ENCODE measurements around the gene RPH3AL.

The RPH3AL gene

DNA sequence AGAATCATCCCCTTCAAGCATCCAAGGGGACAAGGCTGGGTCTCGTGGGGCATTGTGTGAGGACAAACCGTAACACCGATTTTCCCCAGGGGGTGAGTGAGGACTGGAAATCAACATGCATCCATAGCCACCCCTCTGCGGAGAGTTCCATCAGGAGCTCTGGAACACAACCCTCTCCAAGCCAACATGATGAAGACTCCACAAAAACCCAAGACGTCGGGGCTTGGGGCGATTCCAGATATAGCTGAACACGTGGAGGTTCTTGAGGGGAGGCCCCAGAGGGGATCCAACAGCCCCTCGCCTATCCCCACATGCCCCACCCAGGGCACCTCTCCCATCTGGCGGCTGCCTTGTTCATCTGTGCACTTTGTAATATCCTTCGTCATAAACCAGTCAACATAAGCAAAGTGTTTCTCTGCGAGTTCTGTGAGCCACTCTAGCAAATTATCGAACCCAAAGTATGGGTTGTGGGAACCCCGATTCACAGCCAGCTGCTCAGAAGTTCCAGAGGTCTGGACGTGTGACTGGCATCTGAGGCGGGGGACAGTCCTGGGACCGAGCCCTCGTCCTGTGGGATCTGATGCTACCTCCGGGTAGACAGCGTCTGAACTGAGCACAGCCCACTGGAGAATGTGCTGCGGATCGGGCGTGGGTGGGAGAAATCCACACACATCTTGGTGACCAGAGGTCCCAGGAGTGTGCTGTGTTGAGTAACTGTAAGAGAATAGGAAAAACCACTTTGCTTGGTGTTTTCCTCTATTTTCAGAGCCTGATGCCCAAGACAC lies 55.5 kb downstream of the RPH3AL start:
- no peak for DNase-seq

DNA sequence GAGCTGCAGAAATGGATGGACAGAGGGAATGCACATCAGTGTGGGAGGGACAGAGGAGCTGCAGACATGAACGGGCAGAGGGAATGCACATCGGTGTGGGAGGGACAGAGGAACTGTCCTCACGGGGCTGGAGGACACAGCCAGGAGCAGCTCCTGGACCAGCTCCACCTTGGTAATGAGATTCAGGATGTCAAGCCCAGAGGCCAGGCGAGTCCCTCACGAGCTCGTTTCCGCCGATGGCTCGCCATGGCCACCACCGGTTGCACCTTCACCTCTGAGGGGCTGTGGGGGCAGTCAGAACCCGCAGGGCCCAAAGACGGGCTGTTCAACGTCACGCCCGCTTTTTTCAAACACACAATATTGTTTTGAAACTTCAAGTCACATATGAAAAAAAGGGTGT lies 56.2 kb downstream of the RPH3AL start:
- no peak for DNase-seq

DNA sequence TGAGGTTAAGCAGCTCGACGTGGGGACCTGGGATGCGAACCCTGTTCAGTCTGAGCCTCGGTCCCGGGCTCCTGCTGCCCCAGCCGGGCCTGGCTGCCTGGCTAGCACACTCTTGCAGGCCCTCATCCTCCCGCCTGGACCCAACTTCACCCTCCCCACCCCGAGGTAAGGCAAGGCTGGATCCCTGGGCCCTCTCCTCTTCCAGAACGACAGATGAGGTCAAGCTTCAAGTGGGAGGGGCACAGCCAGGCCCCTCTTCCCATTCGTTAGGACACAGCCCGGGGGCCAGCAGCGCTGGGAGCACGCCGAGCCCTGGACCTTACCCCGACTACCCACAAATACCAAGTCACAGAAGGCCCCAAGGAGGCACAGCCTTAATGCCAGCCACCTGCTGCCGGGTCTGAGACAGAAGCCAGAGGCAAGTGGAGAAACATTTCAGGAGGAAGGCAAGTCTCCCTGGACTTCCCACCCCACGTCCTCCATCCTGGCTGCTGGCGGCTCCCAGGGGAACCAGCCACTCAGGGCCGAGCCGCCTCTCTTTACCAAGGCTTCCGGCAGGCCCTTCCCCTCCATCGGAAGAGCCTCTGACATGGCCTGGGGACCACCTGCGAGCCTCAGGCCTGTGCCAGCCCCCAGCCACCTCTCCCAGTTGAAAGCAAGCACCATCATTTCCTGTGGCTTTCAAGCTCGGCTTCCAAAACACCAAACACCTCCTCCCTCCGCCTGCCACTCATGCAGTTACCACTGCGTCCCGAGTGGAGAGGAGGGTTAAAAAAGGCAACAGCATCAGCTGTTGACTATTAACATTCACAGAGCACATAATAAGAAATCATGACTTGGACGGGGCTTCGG lies 59.9 kb downstream of the RPH3AL start:
- no peak for DNase-seq

DNA sequence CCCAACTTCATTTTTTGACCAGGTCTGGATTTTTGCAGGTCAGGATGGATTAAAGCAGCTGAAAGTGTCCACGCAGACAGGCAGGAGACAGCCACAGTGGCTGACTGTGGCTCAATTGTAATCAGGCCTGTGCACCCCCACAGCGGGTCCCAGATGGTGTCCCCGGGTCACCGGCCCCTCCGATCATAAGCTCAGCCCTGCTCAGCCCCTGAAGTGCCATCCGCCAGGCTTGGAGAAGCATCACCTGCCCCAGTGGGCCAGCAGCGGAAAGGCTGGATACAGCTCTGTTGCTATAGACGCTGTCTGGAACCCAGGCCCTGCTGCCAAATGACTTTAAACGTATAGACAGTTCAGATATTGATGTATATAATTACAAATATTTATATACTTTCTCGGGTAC lies 60.6 kb downstream of the RPH3AL start:
- DNase-seq: no peak

DNA sequence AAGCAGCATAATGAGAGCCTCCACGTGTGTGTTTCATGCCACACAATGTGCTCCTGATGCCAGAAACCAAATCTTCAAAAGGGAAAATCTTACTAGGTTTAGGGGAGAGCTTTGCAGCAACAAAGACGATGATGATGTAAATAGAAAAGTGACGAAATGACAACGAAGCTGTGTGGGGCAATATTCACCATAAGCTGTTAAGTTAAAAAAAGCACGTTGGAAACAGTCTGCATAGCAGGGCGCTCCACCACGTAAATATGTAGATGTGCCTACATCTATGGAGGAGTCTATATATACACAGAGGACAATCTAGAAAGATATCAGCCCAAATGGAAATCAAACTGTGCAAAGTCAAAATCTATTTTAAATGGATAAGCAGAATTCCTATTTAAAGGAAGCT lies 61.0 kb downstream of the RPH3AL start:
- DNase-seq: no peak

DNA sequence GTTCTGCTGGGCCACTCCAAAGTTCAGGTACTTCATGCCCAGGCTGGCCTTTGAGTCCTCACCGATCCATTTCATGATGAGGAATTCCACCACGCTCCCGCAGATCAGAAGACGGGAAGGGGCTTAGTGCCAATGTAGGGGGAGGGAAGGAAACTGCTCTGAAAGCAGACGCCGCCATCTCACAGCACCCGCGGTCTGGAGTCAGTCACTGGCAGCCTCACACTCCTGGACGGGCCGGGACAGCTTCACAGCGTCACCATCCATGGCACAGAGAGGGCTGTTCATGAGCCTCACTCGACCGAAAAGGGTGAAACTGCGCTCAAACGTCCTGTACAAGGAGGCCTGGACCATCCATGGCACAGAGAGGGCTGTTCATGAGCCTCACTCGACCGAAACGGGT lies 62.0 kb downstream of the RPH3AL start:
- no peak for DNase-seq

DNA sequence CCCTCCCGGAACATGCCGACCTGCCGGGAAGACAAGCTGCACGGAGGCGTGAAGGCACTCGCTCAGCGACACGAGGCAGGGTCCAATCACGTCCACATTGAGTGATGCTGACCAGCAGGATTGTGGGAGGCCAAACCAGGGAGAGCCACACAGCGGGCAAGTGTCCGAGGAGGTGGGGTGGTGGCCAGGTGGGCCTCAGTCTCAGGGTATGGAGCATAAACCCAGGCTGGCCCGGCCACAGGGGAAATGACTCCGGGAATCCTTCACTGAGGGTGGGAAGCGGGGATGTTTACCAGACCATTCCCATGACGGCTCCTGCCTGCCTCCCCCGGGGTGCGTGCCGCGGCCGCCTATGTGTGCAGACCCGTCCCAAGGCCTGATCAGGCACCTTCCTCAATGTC lies 62.5 kb downstream of the RPH3AL start:
- no peak for DNase-seq

DNA sequence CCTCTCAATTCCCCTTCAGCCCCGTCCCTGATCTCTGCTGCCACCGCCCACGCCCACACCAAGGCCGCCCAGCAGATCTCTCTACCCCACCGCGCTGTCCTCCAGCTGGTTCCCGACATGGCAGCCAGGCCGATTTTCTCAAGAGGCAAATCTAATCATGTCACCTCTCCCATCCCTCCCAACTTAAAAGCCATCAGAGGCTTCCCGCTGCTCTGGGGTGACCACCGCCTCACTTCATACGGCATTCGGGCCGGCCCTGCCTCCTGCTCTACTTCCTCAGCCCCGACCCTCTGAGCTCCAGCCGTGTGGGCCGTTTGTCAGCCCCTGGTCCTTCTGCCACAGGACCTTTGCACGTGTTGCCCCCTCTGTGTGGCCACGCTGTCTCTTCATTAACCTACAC lies 63.2 kb downstream of the RPH3AL start:
- no peak for DNase-seq

DNA sequence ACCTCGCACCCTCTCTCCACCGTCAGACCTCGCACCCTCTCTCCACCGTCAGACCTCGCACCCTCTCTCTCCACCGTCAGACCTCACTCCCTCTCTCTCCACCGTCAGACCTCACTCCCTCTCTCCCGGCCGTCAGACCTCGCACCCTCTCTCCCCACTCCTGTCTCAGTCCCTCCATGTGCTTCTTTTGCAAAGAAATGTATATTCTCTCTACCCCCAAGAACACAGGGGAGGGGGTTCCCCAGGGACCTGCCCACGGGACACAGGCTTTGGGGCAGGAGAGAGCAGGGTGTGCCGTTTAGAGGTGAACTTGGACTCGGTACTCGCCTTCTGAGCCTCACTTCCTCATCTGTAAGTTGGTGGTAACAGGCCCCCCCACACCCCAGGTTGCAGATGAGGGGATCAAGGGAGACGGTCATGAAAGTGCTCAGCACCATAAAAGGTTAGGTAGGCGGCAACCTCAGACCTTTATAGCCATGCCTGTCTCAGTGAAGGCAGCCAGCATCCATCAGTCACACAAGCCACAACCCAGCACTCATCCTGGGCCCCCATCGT lies 63.7 kb downstream of the RPH3AL start:
- DNase-seq: no peak

DNA sequence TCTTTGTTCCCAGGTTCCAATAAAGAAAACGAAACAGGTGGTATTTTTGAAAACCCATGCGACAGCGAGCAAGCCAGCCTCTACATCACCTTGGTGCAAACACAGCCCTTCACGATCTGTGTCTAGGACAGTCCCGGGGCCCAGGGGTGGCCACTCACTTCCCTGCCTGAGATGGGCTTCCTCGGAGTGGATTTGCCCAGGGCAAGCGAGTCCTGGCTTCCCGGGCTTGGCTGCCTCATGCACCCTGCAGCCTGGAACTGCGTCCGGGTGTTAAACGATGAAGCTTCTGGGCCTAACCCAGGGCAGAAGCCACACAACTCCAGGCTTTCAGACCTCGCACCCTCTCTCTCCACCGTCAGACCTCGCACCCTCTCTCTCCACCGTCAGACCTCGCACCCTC lies 66.0 kb downstream of the RPH3AL start:
- DNase-seq: no peak

DNA sequence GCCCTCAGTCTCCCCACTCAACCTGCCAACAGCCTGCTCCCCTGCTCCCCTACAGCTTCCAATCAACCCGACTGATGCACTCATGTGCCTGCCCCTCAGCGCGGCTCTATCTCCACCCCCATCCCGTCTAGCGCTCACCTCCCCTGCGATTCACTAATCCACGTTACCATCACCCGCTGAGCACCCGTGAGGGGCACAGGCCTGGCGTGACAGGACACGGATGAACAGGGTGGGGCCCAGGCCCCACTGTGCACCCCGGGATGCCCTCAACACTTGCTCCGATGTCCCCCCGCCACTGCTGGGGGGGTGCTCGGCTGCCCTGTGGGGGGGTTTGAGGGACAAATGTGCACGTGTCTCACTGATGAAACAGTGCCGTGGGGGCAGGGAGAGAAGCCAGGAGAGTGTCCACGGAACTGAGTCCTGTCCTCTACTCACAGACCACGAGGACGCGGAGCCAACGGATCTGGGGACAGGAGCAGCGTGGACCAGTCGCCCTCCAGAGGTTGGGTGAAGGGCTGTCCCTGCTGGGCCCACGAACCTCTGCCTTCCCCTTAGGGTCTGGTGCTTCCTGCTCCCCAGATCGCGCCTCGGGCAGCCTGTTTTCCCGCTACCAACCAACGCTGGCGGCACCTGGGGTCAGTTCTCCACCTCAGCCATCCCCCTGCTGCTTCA lies 66.7 kb downstream of the RPH3AL start:
- no peak for DNase-seq

DNA sequence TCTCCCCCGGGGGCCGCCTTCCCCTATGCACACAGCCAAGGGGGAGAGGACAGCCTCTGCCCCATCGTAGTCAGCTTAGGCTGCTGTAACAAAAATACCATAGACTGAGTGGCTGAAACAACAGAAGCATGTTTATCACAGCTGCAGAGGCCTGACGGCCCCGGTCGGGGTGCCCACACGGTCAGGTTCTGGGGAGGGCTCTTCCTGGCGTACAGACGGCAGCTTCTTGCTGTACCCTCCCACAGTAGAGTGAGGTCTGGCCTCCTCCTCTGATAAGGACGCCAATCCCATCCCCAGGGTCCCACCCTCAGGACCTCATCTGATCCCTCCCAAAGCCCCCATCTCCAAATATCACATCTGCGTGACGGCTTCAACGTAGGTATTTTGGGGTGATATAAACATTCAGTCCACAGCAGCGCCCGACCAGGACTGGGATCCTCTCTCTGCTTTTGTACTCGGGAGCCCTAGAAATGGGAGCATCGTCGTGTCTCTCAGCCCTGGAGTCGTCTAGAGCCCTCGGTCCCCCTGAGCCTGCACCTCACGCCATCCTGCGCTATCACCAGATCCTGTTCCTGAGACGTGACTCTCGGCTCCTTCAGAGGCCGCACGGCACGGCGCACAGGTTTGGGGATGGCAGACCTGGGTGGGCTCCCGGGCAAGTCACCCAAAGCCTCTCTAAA lies 67.8 kb downstream of the RPH3AL start:
- no peak for DNase-seq

DNA sequence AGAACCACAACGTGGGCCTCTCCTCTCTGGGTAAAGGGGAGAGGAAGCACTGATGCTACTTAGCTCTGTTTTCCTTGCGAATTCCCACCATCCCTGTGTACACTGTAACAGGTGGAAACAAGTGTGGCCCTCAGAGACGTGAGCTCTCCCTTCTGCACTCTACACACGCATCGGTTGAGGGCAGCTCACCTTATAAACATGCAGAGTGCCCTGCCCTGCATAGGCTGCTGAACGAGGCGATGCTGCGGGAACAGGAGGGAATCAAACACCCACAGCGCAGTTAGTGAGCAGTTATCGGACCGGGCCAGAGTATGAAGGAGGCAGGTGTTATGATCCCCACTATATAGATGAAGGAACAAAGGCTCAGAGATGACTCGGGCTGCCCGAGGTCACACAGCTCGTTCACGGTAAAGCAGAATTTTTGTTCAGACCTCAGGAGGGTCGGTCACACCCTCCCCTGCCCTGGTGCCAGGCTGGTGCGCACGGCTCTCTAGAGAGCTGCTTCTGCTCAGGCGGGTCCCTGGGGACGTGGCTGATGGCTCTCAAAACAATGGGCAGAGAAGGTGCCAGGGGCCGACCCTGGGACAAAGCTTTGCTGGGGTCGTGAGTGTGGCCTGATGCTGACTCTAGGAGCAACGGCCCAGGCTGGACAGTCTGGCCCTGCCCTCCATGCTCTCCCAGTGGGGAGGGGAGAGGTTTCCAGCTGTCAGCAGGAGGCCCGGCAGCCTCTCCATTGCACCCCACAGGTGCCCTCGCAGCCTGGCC lies 68.5 kb downstream of the RPH3AL start:
- no peak for DNase-seq

DNA sequence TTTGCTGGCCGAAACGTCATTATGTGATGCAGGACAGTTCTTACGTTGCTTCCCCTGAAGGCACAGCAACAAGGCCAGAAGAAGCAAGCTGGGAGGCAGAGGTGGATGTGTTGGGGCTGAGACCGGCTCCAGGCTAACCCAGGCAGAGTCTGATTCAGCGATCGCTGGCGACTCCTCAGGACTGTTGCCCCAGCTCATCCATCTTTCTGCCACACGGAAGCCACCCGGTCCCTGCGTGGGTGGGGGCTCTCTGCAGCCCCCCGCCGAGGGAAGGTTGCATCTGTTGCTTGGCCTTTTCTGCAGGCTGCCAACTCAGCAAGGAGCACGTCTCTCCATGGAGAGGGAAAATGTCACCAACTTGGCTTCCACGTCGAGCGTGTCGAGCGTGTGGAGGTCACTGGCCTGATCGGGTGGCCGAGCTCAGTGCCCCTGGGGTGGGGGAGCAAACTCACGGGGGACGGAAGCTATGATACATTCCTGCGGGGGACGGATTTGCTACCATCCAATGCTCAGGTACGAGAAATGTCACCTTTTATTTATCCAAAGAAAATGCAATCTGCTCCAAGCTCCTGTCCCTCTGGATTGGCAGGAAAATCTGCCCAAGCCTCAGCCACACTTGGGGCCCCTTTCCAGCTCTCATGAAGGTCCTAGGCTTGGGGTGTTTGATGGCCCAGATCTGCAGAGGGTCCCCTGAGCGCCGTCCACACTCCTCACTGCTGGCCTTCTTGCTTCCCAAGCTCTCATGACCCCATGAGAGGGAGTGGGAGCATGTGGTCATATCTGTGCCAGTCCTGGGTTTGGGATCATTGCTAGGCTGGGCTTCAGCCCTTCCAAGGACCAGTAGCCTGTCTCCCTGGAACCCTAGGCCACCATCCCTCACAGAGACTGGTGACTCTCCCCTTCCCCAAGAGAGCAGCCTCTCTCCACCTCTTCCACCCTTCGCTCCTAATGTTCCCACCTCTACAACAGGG lies 69.4 kb downstream of the RPH3AL start:
- no peak for DNase-seq

DNA sequence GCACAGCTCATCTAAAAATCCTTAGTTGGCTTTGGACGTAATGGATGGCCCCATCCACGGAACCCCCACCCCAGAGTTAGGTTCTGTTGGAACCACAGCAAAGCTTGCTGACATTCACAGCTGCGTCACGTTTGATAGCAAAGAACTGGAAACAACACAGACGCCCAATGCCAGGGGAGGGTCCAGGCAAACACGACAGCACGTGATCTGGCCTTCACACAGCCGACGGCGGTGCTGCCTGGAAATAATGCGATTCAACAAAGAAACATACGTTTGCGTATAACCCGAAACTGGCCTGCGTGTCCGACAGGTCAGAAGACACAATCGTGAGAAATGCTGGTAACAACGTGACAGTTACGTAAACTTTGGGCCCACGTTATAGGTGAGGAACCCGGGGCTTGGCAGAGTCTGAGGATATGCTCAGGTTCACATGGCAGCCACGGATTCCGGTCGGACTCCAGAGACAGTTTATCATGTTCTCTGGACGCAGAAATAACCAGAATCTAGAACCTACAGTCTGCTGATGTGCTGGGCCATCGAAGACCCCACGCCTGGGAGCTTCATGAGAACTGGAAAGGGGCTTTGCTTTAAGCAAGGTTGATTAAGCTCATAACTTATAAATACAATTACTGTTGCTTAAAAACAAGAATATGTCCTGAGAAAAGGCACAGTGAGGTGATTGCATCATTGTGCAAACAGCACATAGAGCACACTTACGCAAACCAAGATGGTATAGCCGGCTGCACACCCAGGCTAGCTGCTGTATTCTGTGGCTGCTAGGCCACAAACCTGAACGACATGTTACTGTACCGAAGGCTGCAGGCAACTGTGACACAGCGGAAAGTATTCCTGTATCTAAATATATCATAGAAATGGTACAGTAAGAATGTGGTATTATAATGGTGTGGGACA lies 70.4 kb downstream of the RPH3AL start:
- no peak for DNase-seq

DNA sequence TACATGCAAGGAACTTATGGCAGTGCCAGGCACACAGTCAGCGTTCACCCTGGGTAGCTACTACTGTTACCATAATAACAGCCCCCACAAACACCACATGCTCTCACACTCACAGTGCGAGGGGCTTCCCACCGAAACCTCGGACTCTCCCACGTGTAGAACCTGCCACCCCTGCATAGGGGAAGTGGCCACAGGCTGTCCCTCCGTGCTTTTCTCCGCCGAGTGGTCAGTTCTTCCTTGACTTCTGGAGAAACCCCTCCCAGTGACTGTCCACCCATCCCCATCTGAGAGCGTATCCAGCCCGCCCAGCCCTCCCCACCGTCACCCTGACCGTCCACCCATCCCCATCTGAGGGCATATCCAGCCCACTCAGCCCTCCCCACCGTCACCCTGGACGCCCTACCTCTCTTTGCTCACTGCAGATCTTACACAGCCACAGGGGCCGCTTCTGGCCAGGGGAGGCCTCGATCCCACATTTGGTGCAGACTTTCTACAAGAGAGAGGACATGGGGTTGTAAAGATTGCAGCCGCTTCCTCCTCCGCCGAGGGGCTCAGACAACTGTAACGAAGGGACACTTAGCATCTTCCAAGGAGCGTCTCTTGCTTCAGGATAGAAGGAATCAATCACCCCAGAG lies 71.1 kb downstream of the RPH3AL start:
- DNase-seq: no peak

DNA sequence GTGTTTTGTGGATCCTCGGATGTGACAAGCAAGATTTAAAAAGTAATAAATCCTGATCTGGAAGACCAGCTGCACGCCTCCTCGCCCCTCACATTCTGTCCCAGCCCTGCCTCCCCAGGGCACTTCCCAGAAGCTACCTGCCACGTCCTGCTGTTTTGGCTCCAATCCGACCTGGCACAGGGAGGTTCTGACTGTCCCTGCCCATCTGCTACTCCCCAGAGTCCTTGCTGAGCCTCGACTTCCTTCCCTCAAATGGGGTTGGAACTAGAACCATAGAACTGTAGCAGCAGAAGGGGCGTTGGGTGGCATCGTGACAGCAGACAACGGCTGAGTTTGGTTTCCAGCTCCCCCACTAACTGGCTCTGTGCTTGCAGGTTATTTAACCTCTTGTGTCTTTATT lies 71.7 kb downstream of the RPH3AL start:
- no peak for DNase-seq

DNA sequence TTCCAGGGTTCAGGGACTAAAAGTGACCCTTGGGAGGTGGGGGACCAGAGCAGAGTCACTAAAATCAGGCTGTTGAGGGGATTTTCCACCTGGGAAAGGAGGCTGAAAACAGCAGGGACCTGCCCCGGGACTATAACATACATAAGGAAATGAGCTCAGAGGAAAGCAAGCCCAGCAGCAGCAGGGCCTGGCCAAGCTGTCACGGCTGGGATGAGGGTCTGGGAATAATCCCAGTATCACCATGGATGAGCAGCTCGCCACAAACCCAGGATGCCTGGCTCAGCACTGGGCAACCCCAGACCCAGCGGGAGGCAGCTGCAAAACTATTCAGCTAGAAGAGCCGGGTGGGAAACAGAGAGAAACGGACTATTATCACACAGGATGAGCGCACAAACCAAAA lies 72.4 kb downstream of the RPH3AL start:
- no peak for DNase-seq

DNA sequence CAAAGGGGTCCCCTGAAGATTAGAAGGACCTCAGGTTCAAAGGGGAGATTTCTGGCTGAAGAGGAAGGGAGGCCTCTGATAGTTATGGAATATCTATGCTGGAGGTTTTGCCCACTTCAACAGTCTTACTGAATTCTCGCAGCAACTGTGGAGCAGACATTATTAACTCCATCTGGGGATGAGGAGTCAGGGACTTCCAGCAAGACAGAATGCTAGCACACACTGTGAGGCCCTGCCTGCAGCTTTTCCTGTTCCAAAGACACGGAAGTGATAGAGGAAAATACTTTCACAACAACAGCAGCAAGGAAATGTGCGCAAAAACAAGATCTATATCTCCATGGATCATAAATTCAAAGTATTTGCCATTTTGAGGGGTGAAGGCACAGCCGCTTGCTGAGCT lies 72.8 kb downstream of the RPH3AL start:
- no peak for DNase-seq
